AG09309 (cell line): ENCODE data around the gene TASP1.

Experiments
- DNase-seq: peaks from one replicate; pipeline ENCODE4 v3.0.0-alpha.2; 2010; ENCODE audit warnings: low read depth
- H3K4me3 ChIP-seq: 2 replicates; pipeline ENCODE4 v1.5.1; 2011; ENCODE audit warnings: mild to moderate bottlenecking, low read depth, low read length, moderate library complexity; ENCODE audit not compliant: control insufficient read depth
- TF ChIP-seq, protein P1 (sequence below): IDR thresholded peaks from 2 replicates; pipeline ENCODE4 v1.5.1; 2011; ENCODE audit warnings: mild to moderate bottlenecking, low read depth, low read length, inconsistent platforms; ENCODE audit not compliant: insufficient read depth, control insufficient read depth; ENCODE audit errors: missing control alignments

Gene TASP1

GRCh38 chr20:13416531-13416930, 222.2 kb downstream of the TASP1 start:
- TF ChIP-seq, protein P1, sequence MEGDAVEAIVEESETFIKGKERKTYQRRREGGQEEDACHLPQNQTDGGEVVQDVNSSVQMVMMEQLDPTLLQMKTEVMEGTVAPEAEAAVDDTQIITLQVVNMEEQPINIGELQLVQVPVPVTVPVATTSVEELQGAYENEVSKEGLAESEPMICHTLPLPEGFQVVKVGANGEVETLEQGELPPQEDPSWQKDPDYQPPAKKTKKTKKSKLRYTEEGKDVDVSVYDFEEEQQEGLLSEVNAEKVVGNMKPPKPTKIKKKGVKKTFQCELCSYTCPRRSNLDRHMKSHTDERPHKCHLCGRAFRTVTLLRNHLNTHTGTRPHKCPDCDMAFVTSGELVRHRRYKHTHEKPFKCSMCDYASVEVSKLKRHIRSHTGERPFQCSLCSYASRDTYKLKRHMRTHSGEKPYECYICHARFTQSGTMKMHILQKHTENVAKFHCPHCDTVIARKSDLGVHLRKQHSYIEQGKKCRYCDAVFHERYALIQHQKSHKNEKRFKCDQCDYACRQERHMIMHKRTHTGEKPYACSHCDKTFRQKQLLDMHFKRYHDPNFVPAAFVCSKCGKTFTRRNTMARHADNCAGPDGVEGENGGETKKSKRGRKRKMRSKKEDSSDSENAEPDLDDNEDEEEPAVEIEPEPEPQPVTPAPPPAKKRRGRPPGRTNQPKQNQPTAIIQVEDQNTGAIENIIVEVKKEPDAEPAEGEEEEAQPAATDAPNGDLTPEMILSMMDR: no peak
- H3K4me3 ChIP-seq: no peak overlapping the region
- no peak for DNase-seq

DNA sequence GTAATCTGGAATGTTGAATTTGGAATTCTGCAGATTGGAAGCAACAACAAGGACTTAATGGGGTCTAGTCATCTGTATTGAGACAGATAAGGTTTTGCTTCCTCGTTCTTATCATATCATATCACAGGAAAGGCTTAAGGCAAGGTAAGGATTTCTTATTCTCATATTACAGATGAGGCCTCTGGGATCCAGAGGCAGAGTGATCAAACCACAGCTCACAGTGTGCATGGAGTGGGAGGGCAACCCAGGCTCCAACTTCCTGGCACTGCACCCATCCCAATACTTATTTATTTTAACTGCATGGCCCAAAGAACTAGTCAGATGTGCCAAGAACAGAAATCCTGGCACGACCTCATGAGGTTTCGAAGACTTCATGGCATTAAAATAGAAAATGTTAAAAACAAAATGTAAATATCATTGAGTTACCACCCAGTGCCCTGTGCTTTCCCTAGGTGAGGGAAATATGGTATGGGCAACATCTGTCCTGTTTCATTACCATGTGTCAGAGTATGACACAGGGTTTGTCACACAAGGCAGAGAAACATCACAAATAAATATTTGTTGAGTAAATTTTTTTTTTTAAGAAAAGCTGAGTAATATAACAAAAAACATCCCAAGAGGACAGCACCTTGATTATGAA, 225.8 kb downstream of the TASP1 start:
- no peak for DNase-seq
- TF ChIP-seq, protein P1: no peak
- H3K4me3 ChIP-seq: no peak overlapping the region

DNA sequence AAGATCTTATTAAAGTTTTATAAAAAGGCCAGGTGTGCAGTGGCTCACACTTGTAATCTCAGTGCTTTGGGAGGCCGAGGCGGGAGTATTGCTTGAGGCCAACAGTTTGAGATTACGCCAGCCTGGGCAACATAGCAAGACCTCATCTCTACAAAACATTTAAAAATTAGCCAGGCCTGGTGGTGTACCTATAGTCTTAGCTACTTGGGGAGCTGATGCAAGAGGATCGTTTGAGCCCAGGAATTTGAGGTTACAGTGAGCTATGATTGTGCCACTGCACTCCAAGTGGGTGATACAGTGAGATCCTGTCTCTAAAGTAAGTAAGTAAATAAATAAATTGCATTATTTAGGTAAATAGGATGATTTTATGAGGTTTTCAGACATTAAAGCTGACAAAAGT, 234.4 kb downstream of the TASP1 start:
- DNase-seq: no peak
- TF ChIP-seq, protein P1: no peak
- no peak overlapping the region for H3K4me3 ChIP-seq

- TF ChIP-seq, protein P1: no peak
- no peak overlapping the region for H3K4me3 ChIP-seq
- DNase-seq: no peak
These were observed 235.3 kb downstream of the TASP1 start for GRCh38 chr20:13403453-13403852.

DNA sequence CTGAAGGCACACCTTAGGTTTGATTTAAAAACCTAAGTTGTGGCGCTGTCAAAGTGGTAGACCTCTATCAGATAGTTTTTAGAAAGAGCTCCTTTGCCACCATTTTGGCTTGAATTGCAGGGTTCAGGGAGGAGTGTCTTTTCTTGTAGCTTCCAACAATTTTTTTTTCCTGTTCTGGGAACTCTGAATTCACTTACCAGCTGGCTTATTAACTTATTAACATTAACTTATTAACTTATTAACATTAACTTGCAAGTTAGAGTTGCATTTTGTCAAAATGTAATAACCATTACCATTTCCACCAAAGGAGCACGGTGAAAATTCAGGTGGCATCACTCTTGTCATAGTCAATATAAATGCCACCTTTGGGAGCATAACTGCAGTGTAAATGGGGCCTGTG, 235.7 kb downstream of the TASP1 start:
- DNase-seq: no peak
- TF ChIP-seq, protein P1: no peak
- no peak overlapping the region for H3K4me3 ChIP-seq

DNA sequence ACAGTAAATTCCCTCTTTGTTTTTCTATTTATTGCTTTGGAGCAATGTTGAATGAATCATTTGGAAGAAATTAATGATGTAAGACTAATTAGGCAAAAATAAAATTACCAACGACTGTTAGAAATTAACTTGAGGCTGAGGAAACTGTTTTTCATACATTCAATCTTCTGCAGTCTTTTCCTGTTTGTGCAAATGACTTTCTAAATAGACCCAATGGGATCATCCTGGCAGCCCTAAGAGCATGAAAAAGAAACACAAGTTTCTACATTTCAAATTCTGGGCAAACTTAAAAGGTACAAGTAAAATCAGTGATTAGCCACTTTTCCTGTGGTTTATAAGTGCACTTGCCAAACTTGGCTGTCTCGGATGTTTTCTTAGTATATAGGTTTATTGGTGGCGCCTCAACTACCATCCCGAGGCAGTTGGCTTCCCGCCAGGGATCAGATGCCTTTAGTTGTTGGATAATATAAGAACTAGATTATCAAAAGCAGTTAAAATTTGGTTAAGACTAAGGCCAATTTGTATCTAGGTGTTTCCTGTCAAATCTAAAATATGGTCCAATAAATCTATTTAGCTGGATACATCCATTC, 236.5 kb downstream of the TASP1 start:
- DNase-seq: no peak
- H3K4me3 ChIP-seq: no peak overlapping the region
- TF ChIP-seq, protein P1: no peak
